ENCODE measurements around the gene S1PR2.

DNA sequence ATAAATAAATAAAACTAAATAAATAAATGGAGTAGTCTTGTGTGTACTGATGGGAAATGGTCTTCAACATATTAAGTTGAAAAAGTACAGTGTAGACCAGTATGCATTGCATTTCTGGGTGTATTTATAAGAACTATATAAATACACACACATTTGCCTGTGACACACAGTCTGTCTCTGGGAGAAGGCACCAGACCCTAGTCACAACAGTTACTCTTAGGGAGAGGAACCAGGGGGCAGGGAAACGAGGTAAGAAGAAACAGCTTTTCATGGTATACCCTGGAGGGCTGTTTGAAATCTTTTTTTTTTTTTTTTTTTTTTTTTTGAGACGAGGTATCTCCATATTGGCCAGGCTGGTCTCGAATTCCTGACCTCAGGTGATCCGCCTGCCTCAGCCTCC lies 2.8 kb upstream of the S1PR2 start:
- TF ChIP-seq POLR2A (IDR thresholded peaks at IDR 0.05; ENCODE audit: low read length) (no peak), GATA1 (IDR thresholded peaks at IDR 0.05; ENCODE audit: low read depth, low read length) (no peak)
